Esophagus muscularis mucosa (tissue), 3 donors: ENCODE data around the gene NKD2.

Source experiments
- CTCF ChIP-seq, 3 experiments: fragments of 200-600 bp in 2 of 3; fragments of 450-650 bp in 1 of 3; sonication (generic) in 2 of 3; IDR thresholded peaks; one replicate each; pipeline ENCODE4 v1.5.1; 2017 to 2019; ENCODE audit warnings: antibody characterized with exemption in 3 of 3, mild to moderate bottlenecking in 2 of 3, moderate library complexity in 1 of 3
- POLR2AphosphoS5 ChIP-seq, 2 donors: sonication (generic); formaldehyde crosslinking; IDR thresholded peaks; one replicate each; pipeline ENCODE4 v1.6.1; 2017; ENCODE audit warnings: antibody characterized with exemption in 2 of 2

GRCh38 chr5:1002836-1003235 lies 5.8 kb upstream of the NKD2 start:
- TF ChIP-seq CTCF (IDR thresholded peaks at IDR 0.05) (no peak), POLR2AphosphoS5 (IDR thresholded peaks at IDR 0.05) (no peak)
